ENCODE results near the gene PGLYRP3.

DNA sequence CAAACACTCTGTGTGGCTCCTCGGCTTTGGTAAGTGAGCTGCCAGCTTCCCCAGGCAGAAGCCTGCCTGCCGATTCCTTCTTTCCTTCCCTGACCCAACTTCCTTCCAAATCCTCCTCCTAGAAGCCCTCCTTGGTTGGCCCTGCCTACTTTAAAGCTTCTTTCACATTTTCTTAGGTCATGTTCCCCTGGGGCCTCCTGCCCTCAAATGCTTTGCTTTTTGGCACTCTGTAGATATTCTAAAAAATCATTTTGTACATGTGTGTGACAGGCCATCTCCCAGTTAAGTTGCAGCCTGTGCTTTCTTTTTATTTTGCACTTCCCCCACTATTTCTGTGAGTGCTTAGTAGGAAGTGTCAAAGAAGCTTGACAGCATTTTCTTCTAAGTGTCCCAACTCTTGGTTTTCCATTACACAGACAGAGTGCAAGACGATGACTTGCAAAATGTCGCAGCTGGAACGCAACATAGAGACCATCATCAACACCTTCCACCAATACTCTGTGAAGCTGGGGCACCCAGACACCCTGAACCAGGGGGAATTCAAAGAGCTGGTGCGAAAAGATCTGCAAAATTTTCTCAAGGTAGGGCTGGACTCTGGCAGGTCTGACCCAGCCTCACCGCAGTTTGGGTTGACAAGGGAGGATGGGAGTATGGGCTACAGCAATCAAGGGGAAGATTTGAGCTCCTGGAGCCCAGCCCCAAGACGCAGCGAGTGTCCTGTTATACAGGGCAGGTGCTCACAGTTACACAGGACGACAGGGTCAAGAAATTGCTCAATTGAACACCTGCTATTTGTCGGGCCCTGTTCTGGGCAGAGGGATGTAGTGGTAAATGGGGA lies 45.3 kb upstream of the PGLYRP3 start, which contains the start of gene S100A9:
- TF ChIP-seq, protein P1, sequence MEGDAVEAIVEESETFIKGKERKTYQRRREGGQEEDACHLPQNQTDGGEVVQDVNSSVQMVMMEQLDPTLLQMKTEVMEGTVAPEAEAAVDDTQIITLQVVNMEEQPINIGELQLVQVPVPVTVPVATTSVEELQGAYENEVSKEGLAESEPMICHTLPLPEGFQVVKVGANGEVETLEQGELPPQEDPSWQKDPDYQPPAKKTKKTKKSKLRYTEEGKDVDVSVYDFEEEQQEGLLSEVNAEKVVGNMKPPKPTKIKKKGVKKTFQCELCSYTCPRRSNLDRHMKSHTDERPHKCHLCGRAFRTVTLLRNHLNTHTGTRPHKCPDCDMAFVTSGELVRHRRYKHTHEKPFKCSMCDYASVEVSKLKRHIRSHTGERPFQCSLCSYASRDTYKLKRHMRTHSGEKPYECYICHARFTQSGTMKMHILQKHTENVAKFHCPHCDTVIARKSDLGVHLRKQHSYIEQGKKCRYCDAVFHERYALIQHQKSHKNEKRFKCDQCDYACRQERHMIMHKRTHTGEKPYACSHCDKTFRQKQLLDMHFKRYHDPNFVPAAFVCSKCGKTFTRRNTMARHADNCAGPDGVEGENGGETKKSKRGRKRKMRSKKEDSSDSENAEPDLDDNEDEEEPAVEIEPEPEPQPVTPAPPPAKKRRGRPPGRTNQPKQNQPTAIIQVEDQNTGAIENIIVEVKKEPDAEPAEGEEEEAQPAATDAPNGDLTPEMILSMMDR (IDR thresholded peaks at IDR 0.05): no peak
- TF ChIP-seq POLR2A (IDR thresholded peaks at IDR 0.05): no peak
